ENCODE measurements around the gene CHST3. TPM values are rescaled to one million over a fixed set of nuclear protein-coding genes. Genes with fewer than 3 reads are reported as not detected.

The CHST3 gene
- total and polyA plus RNA-seq, 2 experiments from 2014 or later = 0.94 to 8.3 TPM

GRCh38 chr10:71979692-71980062 lies 15.5 kb downstream of the CHST3 start (continued):
- TF ChIP-seq ZNF462 (CRISPR knock-in tag; IDR thresholded peaks at IDR 0.05) = no peak
- TF ChIP-seq EZH2phosphoT487 (IDR thresholded peaks at IDR 0.05; ENCODE audit: unreplicated experiment) = no peak
- TF ChIP-seq ZNF114 (CRISPR knock-in tag; IDR thresholded peaks at IDR 0.05) = no peak

- peaks cover 23% of the 10 kb centered on the region for H3K4me1 Mint-ChIP-seq
- Histone ChIP-seq H2AFZ (no peak overlapping the region), H3K9me2 (ENCODE audit: insufficient read depth) (no peaks in the 10 kb centered on the region), H3K36me3 (ENCODE audit: insufficient read depth) (no peaks in the 10 kb centered on the region), H3K79me2 (replicated peaks; ENCODE audit: insufficient read depth) (peaks cover 6% of the 10 kb centered on the region), H4K20me1 (replicated peaks; ENCODE audit: insufficient read depth) (peaks cover 6% of the 10 kb centered on the region; the same call in 1 of the 2 replicates), H3K4me2 (no peak overlapping the region), H3K4me1 (ENCODE audit: insufficient read depth) (peaks cover 9% of the 10 kb centered on the region), H3K27me3 (ENCODE audit: insufficient read depth) (no peaks in the 10 kb centered on the region), H3K4me3 (no peak overlapping the region), H3F3A (replicated peaks; ENCODE audit: low read depth) (no peaks in the 10 kb centered on the region), H3K27ac (ENCODE audit: low read depth) (no peak overlapping the region)
- peak overlapping the region; percentile 74; the same call in 1 of the 2 replicates for H3K27ac Mint-ChIP-seq
- no peak for ATAC-seq
- DNase-seq (ENCODE audit: low spot score) = no peak
- H3K27me3 Mint-ChIP-seq (ENCODE audit: insufficient read depth, low read depth, poor library complexity) = peaks cover 6% of the 10 kb centered on the region
- H3K36me3 Mint-ChIP-seq (ENCODE audit: low read depth) = no peaks in the 10 kb centered on the region
- H3K9me3 Mint-ChIP-seq = no peaks in the 10 kb centered on the region; the same call in 2 of the 3 replicates
- no peak overlapping the region for H3K4me3 Mint-ChIP-seq
- TF ChIP-seq EZH2phosphoT487 (IDR thresholded peaks at IDR 0.05; ENCODE audit: unreplicated experiment) = no peak
Measured at GRCh38 chr10:71980181-71981014, 16.2 kb downstream of the CHST3 start.

Data from GM23338 (cell line).